ENCODE data around the gene LYSMD2. TPM values are rescaled to one million over a fixed set of nuclear protein-coding genes. Genes with fewer than 3 reads are reported as not detected.

Gene LYSMD2, protein sequence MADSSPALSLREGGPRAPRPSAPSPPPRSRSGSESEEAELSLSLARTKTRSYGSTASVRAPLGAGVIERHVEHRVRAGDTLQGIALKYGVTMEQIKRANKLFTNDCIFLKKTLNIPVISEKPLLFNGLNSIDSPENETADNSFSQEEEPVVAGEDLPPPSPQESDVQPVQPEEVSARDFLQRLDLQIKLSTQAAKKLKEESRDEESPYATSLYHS
- total RNA-seq = 4.4 and 6.4 TPM in 2 replicates

DNA sequence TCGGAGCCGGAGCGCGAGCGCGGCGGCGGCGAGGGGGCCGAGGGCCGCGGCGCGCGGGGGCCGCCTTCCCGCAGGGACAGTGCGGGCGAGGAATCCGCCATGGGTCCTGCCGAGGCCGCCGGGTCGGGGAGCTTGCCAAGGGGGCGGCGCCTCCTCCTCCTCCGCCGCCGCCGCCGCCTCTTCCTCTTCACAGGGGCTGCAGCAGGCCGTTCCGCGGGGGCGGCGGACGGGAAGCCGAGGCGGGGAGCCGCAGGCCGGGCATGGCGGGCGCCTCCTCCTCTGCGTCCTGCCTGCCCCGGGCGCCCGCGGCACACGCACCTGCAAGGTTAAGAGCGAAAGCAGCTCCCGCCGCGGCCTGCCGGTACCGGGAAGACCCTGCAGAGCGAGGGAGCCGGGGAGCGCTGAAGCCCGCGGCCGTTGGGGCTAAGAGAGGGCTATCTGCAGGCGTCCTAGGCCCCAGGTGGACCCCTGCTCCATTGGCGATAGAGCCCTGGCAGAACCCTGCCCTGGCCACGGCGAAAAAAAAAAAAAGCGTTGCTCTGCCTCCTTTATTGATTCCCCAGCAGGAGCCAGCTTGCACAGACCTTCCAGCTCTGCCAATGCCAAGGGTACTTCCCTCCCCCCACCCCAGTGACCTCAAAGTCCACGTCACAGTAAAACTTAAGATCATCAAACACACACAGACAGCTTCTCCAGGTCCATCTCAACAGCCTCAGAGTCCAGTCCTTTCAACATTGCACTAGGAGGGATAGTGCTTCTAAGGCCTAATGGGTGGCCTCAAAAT lies at the start of gene LYSMD2:
LYSMD2 (minus strand) TSS at position 134 of the 784 bp plus-strand sequence; CDS start at position 101, 33 bp downstream.

DNA sequence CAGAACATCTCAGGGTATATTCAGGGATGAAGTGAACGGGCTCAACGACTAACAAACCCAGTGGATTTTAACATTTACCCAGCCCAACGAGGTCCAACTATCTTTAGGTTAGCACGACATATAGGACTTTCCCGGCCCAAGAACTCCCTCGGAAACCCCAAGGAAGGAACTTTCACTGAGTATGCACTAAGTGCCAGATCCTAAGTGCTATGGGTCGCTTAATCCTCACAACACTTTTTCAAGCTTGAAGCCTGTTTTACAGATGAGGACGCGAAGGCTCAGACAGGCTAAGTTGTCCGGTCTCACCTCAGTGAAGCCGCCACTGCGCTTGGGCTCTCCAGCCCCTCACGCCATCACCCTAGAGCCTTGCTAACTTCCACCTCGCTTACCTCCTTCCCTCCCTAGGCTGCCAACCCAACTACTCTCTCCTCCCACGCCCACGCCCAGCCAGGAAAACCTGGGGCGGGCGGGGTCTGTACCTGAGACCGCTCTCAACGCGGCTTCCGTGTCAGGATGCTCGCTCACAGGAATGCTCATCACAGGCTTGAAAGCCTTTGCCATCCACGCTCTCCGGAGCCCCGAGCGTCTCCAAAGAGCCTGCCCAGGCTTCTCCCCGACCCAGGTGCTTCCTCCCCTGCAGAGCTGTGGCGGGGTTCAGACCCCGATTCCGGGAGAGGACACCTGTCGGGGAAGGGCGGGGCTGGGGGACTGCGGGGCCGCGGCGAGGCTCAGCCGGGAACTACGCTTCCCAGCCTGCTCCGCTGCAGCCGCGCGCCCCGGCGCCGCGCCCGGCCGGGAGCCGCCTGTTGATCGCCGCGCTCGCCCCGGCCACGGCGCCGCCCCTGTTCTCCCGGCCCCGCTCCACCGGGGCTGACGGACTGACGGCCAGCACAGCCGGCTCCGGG lies 13.6 kb upstream of the LYSMD2 start, which contains the start of gene TMOD2:
TMOD2 (plus strand) TSS at position 806 of the 905 bp plus-strand sequence. CDS start 14,845 bp downstream, outside the sequence.

DNA sequence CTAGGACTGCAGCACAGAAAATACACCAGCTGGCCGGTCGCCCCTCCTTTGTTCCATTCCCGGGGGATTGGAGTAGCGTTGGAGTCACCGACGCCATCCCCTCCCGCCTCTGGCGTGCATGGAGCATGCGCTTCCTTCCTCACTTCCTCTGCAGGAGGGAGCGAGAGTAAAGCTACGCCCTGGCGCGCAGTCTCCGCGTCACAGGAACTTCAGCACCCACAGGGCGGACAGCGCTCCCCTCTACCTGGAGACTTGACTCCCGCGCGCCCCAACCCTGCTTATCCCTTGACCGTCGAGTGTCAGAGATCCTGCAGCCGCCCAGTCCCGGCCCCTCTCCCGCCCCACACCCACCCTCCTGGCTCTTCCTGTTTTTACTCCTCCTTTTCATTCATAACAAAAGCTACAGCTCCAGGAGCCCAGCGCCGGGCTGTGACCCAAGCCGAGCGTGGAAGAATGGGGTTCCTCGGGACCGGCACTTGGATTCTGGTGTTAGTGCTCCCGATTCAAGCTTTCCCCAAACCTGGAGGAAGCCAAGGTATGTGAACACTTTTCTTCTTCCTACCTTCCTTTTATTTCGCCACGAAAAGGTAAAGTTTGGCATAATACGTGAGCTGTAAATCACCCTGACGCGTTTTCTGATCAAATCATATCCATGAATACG lies 56.0 kb downstream of the LYSMD2 start, which contains the start of gene SCG3:
SCG3 (plus strand) TSS at position 201 of the 661 bp plus-strand sequence; CDS start at position 454, 253 bp downstream.

Other genes with a start within 250 kb of the LYSMD2 start
- 9.1 and 10.4 TPM in 2 replicates for gene DMXL2, start 114.9 kb downstream of the LYSMD2 start, total RNA-seq
- not detected in 2 replicates for gene SCG3, start 56.2 kb downstream of the LYSMD2 start, total RNA-seq
- 2.6 and 3.0 TPM in 2 replicates for gene TMOD2, start 13.9 kb upstream of the LYSMD2 start, total RNA-seq
- 15.1 and 28.5 TPM in 2 replicates for gene TMOD3, start 92.0 kb upstream of the LYSMD2 start, total RNA-seq
- gene LEO1, start 234.1 kb upstream of the LYSMD2 start, total RNA-seq = 5.5 and 10.9 TPM in 2 replicates

All from mesangial cell (primary cell).